Osteocyte (in vitro differentiated cells): Measurements from ENCODE around the gene LEPR. TPM values are rescaled to one million over a fixed set of nuclear protein-coding genes. Genes with fewer than 3 reads are reported as not detected.

Source experiments
- DNase-seq: peaks from one replicate; pipeline ENCODE4 v3.0.0; 2021; ENCODE audit warnings: mixed read lengths; ENCODE audit not compliant: unreplicated experiment; ENCODE audit errors: extremely low spot score
- H3K27ac Mint-ChIP-seq: one replicate; pipeline ENCODE4 v1.8.0; 2021; ENCODE audit warnings: mild to moderate bottlenecking, mixed read lengths; ENCODE audit not compliant: unreplicated experiment
- H3K27me3 Mint-ChIP-seq: one replicate; pipeline ENCODE4 v1.8.0; 2021; ENCODE audit warnings: mixed read lengths; ENCODE audit not compliant: unreplicated experiment
- H3K36me3 Mint-ChIP-seq: one replicate; pipeline ENCODE4 v1.8.0; 2021; ENCODE audit warnings: mixed read lengths; ENCODE audit not compliant: unreplicated experiment
- H3K4me1 Mint-ChIP-seq: one replicate; pipeline ENCODE4 v1.8.0; 2021; ENCODE audit warnings: mixed read lengths; ENCODE audit not compliant: unreplicated experiment
- H3K4me3 Mint-ChIP-seq: one replicate; pipeline ENCODE4 v1.8.0; 2021; ENCODE audit warnings: mild to moderate bottlenecking, moderate library complexity, mixed read lengths; ENCODE audit not compliant: unreplicated experiment
- H3K9me3 Mint-ChIP-seq: one replicate; pipeline ENCODE4 v1.8.0; 2021; ENCODE audit warnings: mixed read lengths; ENCODE audit not compliant: unreplicated experiment
- total RNA-seq: library from RNA; stranded (reverse); gene quantifications from 2 replicates; pipeline ENCODE4 v1.2.1, GENCODE V29; 2021
- TF ChIP-seq, protein P1 (sequence below): fragments of 200-600 bp; sonication (generic); IDR thresholded peaks from 2 replicates; pipeline ENCODE4 v1.5.0; 2021; ENCODE audit warnings: antibody characterized with exemption, mild to moderate bottlenecking, moderate library complexity

LEPR gene
- total RNA-seq, 1 donor from 2014 or later = 14.2 TPM

DNA sequence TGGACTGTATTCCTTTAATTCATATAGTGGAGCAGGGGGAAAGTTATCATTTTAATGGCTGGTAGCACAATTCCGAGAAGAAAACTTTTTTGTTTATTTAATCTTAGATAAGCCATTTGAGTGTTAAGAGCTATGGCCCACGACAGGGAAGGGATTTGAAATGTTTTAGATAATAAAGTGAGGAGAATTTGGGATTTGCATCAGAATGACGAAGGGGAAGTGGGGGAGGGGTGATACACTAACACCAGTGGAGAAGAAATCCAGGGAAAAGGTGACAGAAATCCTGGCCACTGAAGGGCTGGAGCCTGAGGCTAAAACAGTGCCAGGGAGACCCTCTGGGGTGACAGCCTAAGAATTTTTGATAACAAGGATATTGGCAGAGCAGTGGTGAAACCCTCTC is 21.0 kb downstream of the LEPR start:
- H3K4me3 Mint-ChIP-seq = no peak overlapping the region
- no peak overlapping the region for H3K27ac Mint-ChIP-seq
- peaks cover 4% of the 10 kb centered on the region for H3K36me3 Mint-ChIP-seq
- DNase-seq = no peak
- H3K9me3 Mint-ChIP-seq = peaks cover 13% of the 10 kb centered on the region
- no peaks in the 10 kb centered on the region for H3K27me3 Mint-ChIP-seq
- TF ChIP-seq, protein P1, sequence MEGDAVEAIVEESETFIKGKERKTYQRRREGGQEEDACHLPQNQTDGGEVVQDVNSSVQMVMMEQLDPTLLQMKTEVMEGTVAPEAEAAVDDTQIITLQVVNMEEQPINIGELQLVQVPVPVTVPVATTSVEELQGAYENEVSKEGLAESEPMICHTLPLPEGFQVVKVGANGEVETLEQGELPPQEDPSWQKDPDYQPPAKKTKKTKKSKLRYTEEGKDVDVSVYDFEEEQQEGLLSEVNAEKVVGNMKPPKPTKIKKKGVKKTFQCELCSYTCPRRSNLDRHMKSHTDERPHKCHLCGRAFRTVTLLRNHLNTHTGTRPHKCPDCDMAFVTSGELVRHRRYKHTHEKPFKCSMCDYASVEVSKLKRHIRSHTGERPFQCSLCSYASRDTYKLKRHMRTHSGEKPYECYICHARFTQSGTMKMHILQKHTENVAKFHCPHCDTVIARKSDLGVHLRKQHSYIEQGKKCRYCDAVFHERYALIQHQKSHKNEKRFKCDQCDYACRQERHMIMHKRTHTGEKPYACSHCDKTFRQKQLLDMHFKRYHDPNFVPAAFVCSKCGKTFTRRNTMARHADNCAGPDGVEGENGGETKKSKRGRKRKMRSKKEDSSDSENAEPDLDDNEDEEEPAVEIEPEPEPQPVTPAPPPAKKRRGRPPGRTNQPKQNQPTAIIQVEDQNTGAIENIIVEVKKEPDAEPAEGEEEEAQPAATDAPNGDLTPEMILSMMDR = no peak
- H3K4me1 Mint-ChIP-seq = peaks cover 2% of the 10 kb centered on the region

DNA sequence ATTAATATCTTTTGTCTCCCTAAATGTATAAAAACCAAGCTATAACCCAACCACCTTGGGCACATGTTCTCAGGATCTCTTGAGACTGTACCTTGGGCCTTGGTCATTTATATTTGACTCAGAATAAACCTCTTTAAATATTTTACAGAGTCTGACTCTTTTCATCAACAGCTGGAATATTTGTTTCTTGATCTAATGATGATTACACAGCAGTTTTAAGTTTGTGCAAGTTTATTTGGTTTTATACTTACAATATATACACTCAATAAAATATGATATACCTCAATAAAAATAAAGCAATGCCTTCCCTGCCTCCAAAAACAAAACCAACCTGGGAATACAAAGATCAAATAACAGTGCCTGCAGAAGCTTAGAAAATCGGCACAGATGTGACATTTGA is 22.0 kb downstream of the LEPR start:
- TF ChIP-seq, protein P1 = no peak
- no peaks in the 10 kb centered on the region for H3K27me3 Mint-ChIP-seq
- H3K4me1 Mint-ChIP-seq = no peaks in the 10 kb centered on the region
- DNase-seq = no peak
- peaks cover 13% of the 10 kb centered on the region for H3K9me3 Mint-ChIP-seq
- H3K4me3 Mint-ChIP-seq = no peak overlapping the region
- no peak overlapping the region for H3K27ac Mint-ChIP-seq
- H3K36me3 Mint-ChIP-seq = peaks cover under 1% of the 10 kb centered on the region

DNA sequence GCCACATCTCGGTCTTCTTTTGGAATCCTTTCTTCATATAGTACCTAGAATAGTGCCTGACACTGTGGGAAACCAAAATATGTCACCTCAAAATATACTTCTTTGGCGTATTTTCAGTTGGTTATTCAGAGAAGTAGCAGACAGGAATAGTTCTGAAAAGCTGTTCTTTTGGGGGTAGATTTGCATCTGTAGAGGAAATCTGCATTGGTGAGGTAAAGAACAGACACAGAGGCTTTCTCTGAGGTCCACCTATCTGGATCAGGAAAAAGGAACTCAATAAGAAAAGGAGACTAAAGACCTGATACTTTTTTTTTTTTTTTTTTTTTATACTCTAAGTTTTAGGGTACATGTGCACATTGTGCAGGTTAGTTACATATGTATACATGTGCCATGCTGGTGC is 23.2 kb downstream of the LEPR start:
- TF ChIP-seq, protein P1 = no peak
- H3K9me3 Mint-ChIP-seq = peaks cover 13% of the 10 kb centered on the region
- DNase-seq = no peak
- H3K4me3 Mint-ChIP-seq = no peak overlapping the region
- H3K36me3 Mint-ChIP-seq = no peaks in the 10 kb centered on the region
- no peaks in the 10 kb centered on the region for H3K4me1 Mint-ChIP-seq
- H3K27ac Mint-ChIP-seq = no peak overlapping the region
- H3K27me3 Mint-ChIP-seq = no peaks in the 10 kb centered on the region

DNA sequence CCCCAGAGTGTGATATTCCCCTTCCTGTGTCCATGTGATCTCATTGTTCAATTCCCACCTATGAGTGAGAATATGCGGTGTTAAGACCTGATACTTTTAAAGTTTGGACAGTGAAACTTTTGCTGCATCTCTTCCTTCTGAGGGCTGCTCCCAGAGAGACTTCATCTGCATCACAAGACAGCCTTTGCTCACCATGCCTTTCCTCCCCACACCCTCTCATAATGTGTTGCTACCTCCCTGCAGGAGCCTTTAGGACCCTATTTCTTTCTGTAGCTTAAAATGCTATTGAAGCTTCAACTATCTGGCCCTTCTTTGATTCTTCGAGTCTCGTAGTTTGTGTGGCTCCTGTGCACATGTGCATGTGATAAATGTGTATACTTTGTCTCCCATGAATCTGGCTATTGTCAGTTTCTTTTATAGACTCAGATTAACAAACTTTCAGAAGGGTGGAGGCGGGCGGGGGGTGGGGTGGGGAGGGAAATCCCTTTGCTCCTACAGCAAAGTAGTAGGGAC is 23.7 kb downstream of the LEPR start:
- Mint-ChIP-seq H3K27ac (no peak overlapping the region), H3K4me3 (no peak overlapping the region), H3K27me3 (no peaks in the 10 kb centered on the region), H3K4me1 (no peaks in the 10 kb centered on the region), H3K9me3 (peaks cover 13% of the 10 kb centered on the region), H3K36me3 (no peaks in the 10 kb centered on the region)
- DNase-seq = no peak
- TF ChIP-seq, protein P1 = no peak

DNA sequence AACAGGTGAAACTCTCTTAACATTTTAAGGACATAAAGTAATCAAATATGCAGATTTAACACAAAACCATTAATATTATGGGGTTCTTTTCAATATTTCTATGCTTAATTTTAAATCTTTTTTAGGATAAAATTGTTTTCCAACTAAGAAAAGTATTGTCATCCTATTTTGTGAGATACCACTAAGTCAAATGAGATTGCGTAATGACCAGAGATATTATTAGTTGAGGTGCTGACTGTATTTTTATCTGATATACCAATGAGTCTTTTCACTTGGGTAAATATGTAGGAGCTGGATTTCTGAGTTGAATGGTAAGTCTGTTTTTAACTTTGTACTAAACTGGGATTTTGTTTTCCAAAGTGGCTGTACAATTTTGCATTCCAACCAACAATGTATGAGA is 25.4 kb downstream of the LEPR start:
- H3K9me3 Mint-ChIP-seq = peaks cover 13% of the 10 kb centered on the region
- no peak overlapping the region for H3K4me3 Mint-ChIP-seq
- H3K36me3 Mint-ChIP-seq = no peaks in the 10 kb centered on the region
- TF ChIP-seq, protein P1 = no peak
- H3K27ac Mint-ChIP-seq = no peak overlapping the region
- no peaks in the 10 kb centered on the region for H3K4me1 Mint-ChIP-seq
- H3K27me3 Mint-ChIP-seq = no peaks in the 10 kb centered on the region
- no peak for DNase-seq
